HG03565 (cell line): ENCODE measurements around the gene ST7.
"Not testable (repeated sequence)": the region's sequence is repeated elsewhere in the genome, so short reads cannot be mapped to it uniquely, and the experiment has no call there.

Experiments used
- ATAC-seq: cut with Tn5 transposase; IDR thresholded peaks from one replicate; pipeline ENCODE4 v1.9.1; 2021; ENCODE audit warnings: mild to moderate bottlenecking, moderate library complexity; ENCODE audit not compliant: unreplicated experiment

The ST7 gene

GRCh38 chr7:116971153-116971552, 17.9 kb downstream of the ST7 start:
- ATAC-seq: not testable (repeated sequence)

GRCh38 chr7:116971869-116972268, 18.6 kb downstream of the ST7 start:
- ATAC-seq: no peak

GRCh38 chr7:116975024-116975423, 21.7 kb downstream of the ST7 start:
- not testable (repeated sequence) for ATAC-seq

- ATAC-seq: no peak
Measured at GRCh38 chr7:116977172-116977571, 23.9 kb downstream of the ST7 start.

GRCh38 chr7:116978006-116978405, 24.7 kb downstream of the ST7 start:
- ATAC-seq: no peak

- ATAC-seq: no peak
Measured at GRCh38 chr7:116979430-116979829, 26.1 kb downstream of the ST7 start.

GRCh38 chr7:116980354-116980753, 27.1 kb downstream of the ST7 start:
- ATAC-seq: no peak

- no peak for ATAC-seq
Measured at GRCh38 chr7:116981939-116982338, 28.6 kb downstream of the ST7 start.

GRCh38 chr7:116984511-116984910, 31.2 kb downstream of the ST7 start:
- no peak for ATAC-seq

- peak; percentile 50 for ATAC-seq
Measured at GRCh38 chr7:116984917-116985316, 31.6 kb downstream of the ST7 start.

GRCh38 chr7:116985575-116985974, 32.3 kb downstream of the ST7 start:
- no peak for ATAC-seq

- ATAC-seq: peak; percentile 36
Measured at GRCh38 chr7:116986611-116987565, 33.6 kb downstream of the ST7 start.

- ATAC-seq: no peak
Measured at GRCh38 chr7:116988363-116988989, 35.2 kb downstream of the ST7 start.

- no peak for ATAC-seq
Measured at GRCh38 chr7:116990056-116990455, 36.8 kb downstream of the ST7 start.

- ATAC-seq: no peak
Measured at GRCh38 chr7:116991233-116991632, 37.9 kb downstream of the ST7 start.

- no peak for ATAC-seq
Measured at GRCh38 chr7:116994611-116995010, 41.3 kb downstream of the ST7 start.

- ATAC-seq: no peak
Measured at GRCh38 chr7:116997972-116998371, 44.7 kb downstream of the ST7 start.

GRCh38 chr7:116998567-116999175, 45.4 kb downstream of the ST7 start:
- ATAC-seq: no peak

GRCh38 chr7:116999311-116999710, 46.0 kb downstream of the ST7 start:
- ATAC-seq: no peak

- no peak for ATAC-seq
Measured at GRCh38 chr7:117001283-117001682, 48.0 kb downstream of the ST7 start.

GRCh38 chr7:117004899-117005298, 51.6 kb downstream of the ST7 start:
- no peak for ATAC-seq

GRCh38 chr7:117005449-117005848, 52.1 kb downstream of the ST7 start:
- ATAC-seq: no peak
